Hematopoietic multipotent progenitor cell treated with erythropoietin and hydrocortisone succinate and interleukin-3 and kit ligand, for 17 days (in vitro differentiated cells): ENCODE results near the gene EHD1.

Source experiments
- DNase-seq: peaks from one replicate; pipeline ENCODE4 v3.0.0-alpha.2; 2015; ENCODE audit warnings: low spot score

The EHD1 gene

GRCh38 chr11:64842851-64843685 lies 35.4 kb downstream of the EHD1 start:
- DNase-seq, result no peak

GRCh38 chr11:64842366-64842759 lies 36.1 kb downstream of the EHD1 start:
- DNase-seq, result no peak

- no peak for DNase-seq
Measured at GRCh38 chr11:64841592-64842365, 36.6 kb downstream of the EHD1 start.

- no peak for DNase-seq
Measured at GRCh38 chr11:64839887-64840782, 38.3 kb downstream of the EHD1 start.

DNA sequence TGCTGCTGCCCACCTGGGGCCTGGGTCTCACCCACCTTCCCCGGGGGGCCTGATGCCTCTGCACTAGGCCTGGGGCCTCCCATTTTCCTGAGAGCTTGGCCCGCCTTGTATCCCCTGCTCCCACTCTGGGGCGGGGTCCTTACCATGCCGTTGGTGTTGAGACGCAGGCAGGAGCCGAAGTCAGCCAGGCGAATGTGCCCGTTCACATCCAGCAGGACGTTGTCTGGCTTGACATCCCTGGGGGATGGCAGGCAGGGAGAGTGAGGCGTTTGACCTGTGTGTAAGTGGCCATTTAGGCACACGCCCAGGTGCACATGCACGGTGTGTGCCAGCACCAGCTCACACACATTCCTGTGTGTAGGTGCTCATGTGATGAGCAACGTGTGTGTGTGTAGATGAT lies 39.1 kb downstream of the EHD1 start:
- no peak for DNase-seq

GRCh38 chr11:64838600-64839334 lies 39.7 kb downstream of the EHD1 start:
- DNase-seq, result no peak

DNA sequence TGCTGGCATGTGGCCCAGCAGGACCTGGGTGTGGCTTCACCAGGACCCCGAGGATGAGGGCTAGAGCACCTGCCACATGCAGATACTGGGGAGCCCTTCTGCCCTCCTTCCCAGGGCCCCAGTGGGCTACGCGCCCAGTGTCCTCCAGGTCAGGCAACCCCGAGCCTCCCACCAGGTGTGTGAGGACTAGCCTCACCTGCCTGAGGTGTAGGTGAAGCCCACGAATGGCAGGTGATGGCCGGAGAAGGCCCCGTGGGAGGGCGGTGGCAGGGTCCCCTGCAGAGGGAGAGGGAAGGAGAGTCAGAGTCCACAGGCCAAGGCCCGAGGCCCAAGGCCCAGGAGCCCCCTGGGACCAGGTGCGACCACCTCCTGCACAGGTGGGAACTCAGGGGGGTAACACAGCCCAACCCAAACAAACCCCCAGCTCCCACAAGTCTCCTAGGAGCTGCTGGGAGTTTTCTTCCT lies 40.5 kb downstream of the EHD1 start:
- no peak for DNase-seq

DNA sequence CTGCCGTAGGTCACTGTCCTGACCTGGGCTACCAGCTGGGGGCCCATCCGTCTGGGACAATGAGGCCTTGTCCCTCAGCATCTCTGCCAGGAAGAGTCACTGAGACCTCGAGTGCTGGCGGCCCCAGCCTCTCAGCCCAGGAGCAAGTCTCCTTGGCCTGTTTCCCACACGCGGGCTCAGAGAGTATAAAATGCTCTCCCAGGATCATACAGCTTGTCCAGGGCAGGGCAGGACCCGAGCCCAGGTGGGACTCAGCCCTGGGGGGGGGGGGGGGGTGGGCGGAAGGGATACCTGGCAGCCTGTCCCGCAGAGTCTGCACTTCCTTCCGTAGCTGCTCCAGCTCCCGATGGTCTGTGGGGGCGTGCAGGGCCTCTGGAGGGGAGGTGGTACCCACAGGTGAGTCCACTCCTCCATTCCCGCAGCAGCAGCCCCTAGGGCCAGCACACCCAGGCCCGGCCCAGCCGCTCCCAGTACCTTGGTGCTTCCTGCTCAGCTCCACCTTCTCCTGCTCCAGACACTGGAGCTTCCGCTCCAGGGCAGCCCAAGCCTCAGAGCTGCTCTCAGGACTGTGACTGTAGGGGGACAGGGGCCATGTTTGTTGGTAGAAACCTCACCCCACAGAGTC lies 41.9 kb downstream of the EHD1 start:
- no peak for DNase-seq

GRCh38 chr11:64835616-64836447 lies 42.6 kb downstream of the EHD1 start:
- DNase-seq, result no peak

GRCh38 chr11:64834723-64835615 lies 43.5 kb downstream of the EHD1 start:
- no peak for DNase-seq

DNA sequence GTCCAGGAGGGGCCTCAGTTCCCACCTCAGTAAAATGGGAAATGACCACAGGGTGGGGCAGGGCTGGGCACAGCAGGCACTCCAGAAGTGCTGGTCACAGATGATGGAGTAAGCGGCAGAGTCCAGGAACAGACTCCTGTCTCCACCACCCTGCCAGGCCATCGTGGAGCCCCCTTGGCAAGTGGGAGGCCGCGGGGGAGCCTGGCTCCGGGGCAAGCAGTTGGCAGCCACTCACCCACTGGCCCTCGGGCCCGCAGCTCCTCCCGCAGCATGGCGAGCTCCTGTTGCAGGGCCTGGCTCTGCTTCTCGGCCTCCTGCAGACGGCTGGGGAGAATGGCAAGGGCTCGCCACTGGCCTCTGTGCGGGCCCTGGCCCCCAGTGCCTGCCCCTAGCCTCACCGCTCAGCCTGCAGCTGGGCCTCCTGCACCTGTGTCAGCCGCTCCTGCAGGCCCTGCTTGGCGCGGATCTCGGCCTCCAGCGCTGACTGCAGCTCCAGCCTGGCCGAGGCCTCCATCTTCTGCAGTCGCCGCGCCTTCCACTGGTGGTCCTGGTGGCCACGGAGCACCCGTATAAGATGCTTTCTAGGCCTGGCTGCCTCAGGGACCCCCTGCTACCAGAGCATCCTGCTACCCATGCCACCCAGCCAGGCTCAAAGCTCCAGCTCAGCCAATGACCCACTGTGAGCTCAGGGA lies 44.2 kb downstream of the EHD1 start:
- no peak for DNase-seq

DNA sequence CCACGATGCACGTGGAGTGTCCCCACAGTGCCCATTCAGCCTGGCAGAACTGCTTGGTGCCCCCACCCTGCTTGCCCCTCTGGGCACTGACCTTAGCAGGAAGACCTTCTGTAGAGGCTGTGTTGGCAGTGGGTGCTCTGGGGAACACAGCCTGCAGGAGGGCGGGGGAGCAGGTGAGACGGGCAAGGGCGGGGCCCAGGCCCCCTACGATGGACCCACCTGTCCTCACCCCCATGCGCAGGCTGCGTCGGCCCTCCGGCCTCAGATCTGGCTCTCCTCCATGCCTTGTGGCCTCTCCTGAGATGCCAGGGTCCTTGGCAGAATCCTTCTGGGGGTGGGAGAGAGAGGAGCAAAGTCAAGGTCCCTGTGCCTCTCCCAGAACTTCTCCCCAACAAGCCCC lies 44.9 kb downstream of the EHD1 start:
- no peak for DNase-seq

DNA sequence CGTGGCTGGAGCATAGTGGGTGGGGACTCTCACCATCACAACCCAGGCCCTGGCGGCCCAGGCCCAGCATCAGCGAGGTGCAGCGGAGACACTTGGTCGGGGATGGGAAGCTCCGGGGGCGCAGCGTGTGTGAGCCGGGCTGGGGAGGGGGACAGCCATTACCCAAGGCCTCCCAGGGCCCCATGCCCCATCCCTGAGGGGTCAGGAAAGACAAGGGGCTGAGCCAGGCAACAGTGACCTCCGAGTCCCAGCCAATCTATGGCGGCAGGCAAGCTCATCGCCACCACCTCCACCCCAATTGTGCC lies 45.3 kb downstream of the EHD1 start:
- DNase-seq, result no peak

DNA sequence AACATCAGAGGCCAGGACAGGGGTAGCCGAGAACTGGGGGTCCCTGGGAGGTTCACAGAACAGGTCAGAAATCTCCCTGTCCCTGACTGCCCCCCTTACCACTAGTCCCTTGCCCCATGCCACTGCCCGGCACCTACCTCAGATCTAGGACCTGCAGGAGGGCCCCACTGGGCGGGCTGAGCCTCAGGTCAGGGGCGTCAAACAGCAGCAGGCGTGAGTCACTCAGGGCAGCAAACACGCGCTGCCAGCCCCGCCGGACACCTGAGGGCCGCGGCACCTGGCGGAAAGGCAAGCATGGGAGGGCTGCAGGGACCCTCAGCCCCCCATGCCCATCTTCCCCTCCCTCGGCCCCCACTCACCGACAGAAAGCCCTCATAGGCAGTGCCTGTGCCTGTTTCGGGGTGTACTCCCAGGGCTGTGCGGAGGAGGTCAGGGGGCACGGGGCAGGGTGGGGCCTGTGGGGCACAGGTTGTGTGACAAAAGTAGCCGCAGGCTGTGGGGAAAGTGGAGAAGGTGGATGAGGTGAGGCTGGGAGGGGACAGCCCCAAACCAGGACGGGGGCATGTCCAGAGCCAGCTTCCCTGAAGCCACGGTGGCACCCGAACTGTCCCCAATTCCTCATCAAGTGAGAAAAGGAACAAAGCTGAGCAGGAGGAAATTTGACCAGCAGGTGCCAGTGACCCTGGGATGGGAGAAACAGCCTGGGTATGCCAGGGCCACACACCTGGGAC lies 45.8 kb downstream of the EHD1 start:
- no peak for DNase-seq

DNA sequence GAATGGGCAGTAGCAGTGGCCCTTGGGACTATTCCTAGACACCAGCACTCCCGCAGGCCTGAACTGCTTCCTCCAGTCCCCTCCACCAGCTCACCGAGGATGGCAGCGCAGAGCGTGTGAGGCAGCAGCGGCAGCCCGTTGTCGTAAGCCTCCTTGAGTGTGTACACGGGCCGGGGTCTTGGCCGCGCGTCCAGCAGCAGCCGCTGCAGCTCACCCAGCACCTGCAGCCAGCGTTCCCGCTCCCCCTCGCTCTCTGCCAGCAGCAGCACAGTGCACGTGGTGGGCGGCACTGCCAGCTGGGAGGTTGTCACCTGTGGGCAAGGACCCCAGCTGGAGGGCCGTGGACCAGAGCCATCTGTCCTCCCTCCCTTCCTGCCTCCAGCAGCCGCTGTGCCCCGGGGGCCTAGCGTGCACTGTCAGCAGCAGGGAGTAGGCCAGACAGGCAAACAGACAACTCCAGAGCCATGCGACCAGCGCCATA lies 47.0 kb downstream of the EHD1 start:
- DNase-seq, result no peak

- DNase-seq, result no peak
Measured at GRCh38 chr11:64829536-64830251, 48.7 kb downstream of the EHD1 start.

DNA sequence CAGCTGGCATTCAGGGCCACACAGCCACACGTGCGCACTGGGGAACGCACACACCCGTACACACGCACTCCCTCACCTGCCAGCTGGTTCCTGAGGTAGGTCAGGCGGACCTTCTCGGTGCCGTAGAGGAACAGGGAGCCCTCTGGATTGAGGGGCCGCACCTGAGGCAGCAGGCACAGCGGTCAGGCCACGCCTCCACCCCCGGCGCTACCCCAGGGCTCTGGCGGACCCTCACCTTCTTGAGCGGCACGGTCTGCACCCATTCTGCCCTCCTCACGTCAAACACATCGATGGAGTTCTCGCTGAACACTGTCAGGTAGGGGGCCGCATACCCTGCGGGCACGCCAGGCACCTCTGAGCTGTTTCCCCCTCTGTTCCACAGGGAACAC lies 51.0 kb downstream of the EHD1 start:
- no peak for DNase-seq
